NCI-H2196 (cell line): ENCODE results near the gene ADISSP.

Experiments
- DNase-seq: peaks from one replicate; lab custom pipeline; 2025; ENCODE audit not compliant: unreplicated experiment; lab: John Stamatoyannopoulos, UW

Gene ADISSP

GRCh38 chr20:3720068-3720467, 47.5 kb downstream of the ADISSP start:
- no peak for DNase-seq

GRCh38 chr20:3719046-3719445, 48.5 kb downstream of the ADISSP start:
- no peak for DNase-seq

- peak; percentile 40 for DNase-seq
Observed at GRCh38 chr20:3716195-3716834, 51.2 kb downstream of the ADISSP start.

- no peak for DNase-seq
Observed at GRCh38 chr20:3714092-3714491, 53.5 kb downstream of the ADISSP start.

- DNase-seq, result no peak
Observed at GRCh38 chr20:3712279-3712873, 55.2 kb downstream of the ADISSP start, which contains the start of gene SIGLEC1. Gene SIGLEC1, minus strand, starts transcription at chr20:3712600. Its CDS starts 5,472 bp downstream, at chr20:3707128.

GRCh38 chr20:3711484-3711941, 56.0 kb downstream of the ADISSP start:
- DNase-seq, result no peak

- DNase-seq, result peak; percentile 57
Observed at GRCh38 chr20:3710703-3711483, 56.7 kb downstream of the ADISSP start.

GRCh38 chr20:3710011-3710466, 57.5 kb downstream of the ADISSP start:
- no peak for DNase-seq

GRCh38 chr20:3707508-3707899, 60.0 kb downstream of the ADISSP start:
- no peak for DNase-seq

- no peak for DNase-seq
Observed at GRCh38 chr20:3706774-3707507, 60.6 kb downstream of the ADISSP start.

- no peak for DNase-seq
Observed at GRCh38 chr20:3705970-3706739, 61.4 kb downstream of the ADISSP start.

GRCh38 chr20:3705491-3705969, 62.0 kb downstream of the ADISSP start:
- DNase-seq, result no peak

GRCh38 chr20:3704087-3704486, 63.5 kb downstream of the ADISSP start:
- no peak for DNase-seq
